MM.1S (cell line): ENCODE data around the gene RPS14.

Experiments used
- CTCF ChIP-seq: fragments of 300-600 bp; sonication (generic); IDR thresholded peaks from 2 replicates; pipeline ENCODE4 v1.5.1; 2016; ENCODE audit warnings: antibody characterized with exemption, low read length, mixed read lengths
- EZH2 ChIP-seq: fragments of 300-600 bp; sonication (generic); optimal IDR thresholded peaks from 2 replicates; pipeline ENCODE3; 2017; ENCODE audit warnings: low read depth, mild to moderate bottlenecking, antibody characterized with exemption, low read length, mixed read lengths
- EZH2phosphoT487 ChIP-seq: fragments of 300-600 bp; sonication (generic); IDR thresholded peaks from 2 replicates; pipeline ENCODE4 v1.6.1; 2018; ENCODE audit warnings: antibody characterized with exemption, low read length

- no peak for TF ChIP-seq CTCF
- TF ChIP-seq EZH2 = no peak
- TF ChIP-seq EZH2phosphoT487 = no peak
Observed at GRCh38 chr5:150490754-150491153, 41.2 kb upstream of the RPS14 start.
